GM12801 (cell line): ENCODE results near the gene MAD2L1.

Experiments
- TF ChIP-seq, protein P1 (sequence below): IDR thresholded peaks from one replicate; pipeline ENCODE4 v1.5.1; 2011; ENCODE audit warnings: control low read depth; ENCODE audit not compliant: insufficient read length; ENCODE audit errors: extremely low read depth

MAD2L1 gene

GRCh38 chr4:120008957-120009356 is 57.7 kb downstream of the MAD2L1 start:
- TF ChIP-seq, protein P1, sequence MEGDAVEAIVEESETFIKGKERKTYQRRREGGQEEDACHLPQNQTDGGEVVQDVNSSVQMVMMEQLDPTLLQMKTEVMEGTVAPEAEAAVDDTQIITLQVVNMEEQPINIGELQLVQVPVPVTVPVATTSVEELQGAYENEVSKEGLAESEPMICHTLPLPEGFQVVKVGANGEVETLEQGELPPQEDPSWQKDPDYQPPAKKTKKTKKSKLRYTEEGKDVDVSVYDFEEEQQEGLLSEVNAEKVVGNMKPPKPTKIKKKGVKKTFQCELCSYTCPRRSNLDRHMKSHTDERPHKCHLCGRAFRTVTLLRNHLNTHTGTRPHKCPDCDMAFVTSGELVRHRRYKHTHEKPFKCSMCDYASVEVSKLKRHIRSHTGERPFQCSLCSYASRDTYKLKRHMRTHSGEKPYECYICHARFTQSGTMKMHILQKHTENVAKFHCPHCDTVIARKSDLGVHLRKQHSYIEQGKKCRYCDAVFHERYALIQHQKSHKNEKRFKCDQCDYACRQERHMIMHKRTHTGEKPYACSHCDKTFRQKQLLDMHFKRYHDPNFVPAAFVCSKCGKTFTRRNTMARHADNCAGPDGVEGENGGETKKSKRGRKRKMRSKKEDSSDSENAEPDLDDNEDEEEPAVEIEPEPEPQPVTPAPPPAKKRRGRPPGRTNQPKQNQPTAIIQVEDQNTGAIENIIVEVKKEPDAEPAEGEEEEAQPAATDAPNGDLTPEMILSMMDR, result no peak

DNA sequence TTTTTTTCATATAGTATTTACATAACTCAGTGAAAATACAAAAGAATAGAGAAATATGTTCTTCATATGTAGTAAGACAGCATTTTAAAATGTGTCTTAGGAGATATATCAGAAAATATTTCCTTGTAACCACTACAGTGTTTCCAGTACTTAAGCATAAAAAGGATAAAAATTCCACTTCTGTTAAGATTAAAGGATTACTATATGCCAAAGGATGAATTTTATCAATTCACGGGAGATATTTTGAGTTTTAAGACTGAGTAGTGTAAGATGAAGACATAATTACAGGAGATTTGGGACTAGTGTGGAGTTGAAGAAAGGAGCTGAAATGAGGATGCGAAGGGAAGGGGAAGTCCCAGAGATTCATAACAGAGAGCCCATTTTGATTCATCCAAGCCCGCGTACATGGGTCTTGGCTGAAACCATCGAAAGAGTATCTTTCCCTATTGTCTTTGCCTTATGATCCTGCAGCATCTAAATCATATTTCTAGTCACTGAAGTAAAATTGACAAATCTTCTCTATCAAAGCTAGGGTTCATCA is 58.7 kb downstream of the MAD2L1 start:
- TF ChIP-seq, protein P1, result no peak

DNA sequence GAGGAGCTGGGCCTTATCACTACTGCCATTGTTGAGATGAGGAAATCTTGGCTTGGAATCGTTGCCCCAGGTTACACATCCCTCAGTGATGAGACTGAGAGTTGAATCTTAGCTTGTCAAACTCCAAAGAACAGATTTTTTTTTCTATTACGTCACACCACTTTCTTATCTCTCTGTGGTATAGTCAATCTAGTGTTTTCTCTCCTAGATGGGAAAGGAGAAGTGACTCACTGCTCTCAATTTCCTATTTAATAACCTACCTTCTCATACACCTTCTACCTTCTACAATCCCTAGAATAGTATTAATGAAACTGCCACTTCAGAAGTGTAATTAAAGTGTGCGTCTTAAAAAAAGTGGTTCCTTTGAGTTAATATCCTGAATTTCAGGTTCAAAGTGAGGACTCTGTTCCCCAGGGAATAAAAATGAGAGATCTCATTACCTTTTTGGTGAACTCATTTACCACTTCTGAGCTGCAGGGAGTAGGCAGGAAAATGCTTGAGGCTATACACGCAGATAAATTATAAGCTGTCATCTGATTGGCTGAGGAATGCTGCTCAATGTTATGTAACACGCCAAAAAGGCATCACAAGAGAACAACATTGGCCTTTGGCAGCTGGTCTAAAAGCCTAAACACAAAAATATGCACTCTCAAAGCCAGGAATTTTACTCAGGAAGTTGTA is 59.3 kb downstream of the MAD2L1 start:
- TF ChIP-seq, protein P1, result no peak
